SK-N-SH (cell line): ENCODE measurements around the gene SENP1.

Experiments
- CTCF ChIP-seq: fragments of 200-600 bp; sonication (generic); IDR thresholded peaks from 2 replicates; pipeline ENCODE4 v1.6.1; 2017; ENCODE audit warnings: antibody characterized with exemption, mild to moderate bottlenecking, moderate library complexity
- EP300 ChIP-seq, 2 experiments: IDR thresholded peaks; 2 replicates each; pipeline versions ENCODE4 v1.4.0 to v1.6.1; 2012; ENCODE audit warnings: borderline replicate concordance in 1 of 2, low read depth in 1 of 2, low read length in 1 of 2
- EZH2phosphoT487 ChIP-seq: fragments of 200-600 bp; sonication (generic); IDR thresholded peaks from 2 replicates; pipeline ENCODE4 v1.6.1; 2017; ENCODE audit warnings: low read depth, mixed run types, mild to moderate bottlenecking, antibody characterized with exemption, moderate library complexity, borderline replicate concordance
- GABPA ChIP-seq: IDR thresholded peaks from 2 replicates; pipeline ENCODE4 v1.4.0; 2012; ENCODE audit warnings: low read depth, mild to moderate bottlenecking
- JUND ChIP-seq: IDR thresholded peaks from 2 replicates; pipeline ENCODE4 v1.4.0; 2012
- MAX ChIP-seq: IDR thresholded peaks from 2 replicates; pipeline ENCODE4 v1.4.0; 2012; ENCODE audit warnings: low read depth
- POLR2AphosphoS5 ChIP-seq: IDR thresholded peaks from 2 replicates; pipeline ENCODE4 v1.6.1; 2012; ENCODE audit warnings: low read depth, low read length
- RAD21 ChIP-seq: IDR thresholded peaks from 2 replicates; pipeline ENCODE4 v1.6.1; 2012; ENCODE audit warnings: mild to moderate bottlenecking, low read length
- RCOR1 ChIP-seq: fragments of 150-350 bp; IDR thresholded peaks from 2 replicates; pipeline ENCODE4 v1.6.1; 2017; ENCODE audit warnings: antibody characterized with exemption, low read length
- SIN3A ChIP-seq: IDR thresholded peaks from 2 replicates; pipeline ENCODE4 v1.6.1; 2012; ENCODE audit warnings: low read depth, mild to moderate bottlenecking, low read length, moderate library complexity, borderline replicate concordance
- TAF1 ChIP-seq: IDR thresholded peaks from 2 replicates; pipeline ENCODE4 v1.6.1; 2012; ENCODE audit warnings: low read depth, mild to moderate bottlenecking, low read length, moderate library complexity, borderline replicate concordance
- TCF12 ChIP-seq: IDR thresholded peaks from 2 replicates; pipeline ENCODE4 v1.4.0; 2012

- TF ChIP-seq EP300 (IDR thresholded peaks at IDR 0.05; ENCODE audit: borderline replicate concordance in 1 of 2, low read depth in 1 of 2, low read length in 1 of 2): no peak
- no peak for TF ChIP-seq CTCF
- no peak for TF ChIP-seq TCF12
- TF ChIP-seq POLR2AphosphoS5: no peak
- TF ChIP-seq JUND: no peak
- no peak for TF ChIP-seq EZH2phosphoT487
- no peak for TF ChIP-seq TAF1
- no peak for TF ChIP-seq MAX
- TF ChIP-seq GABPA: no peak
- TF ChIP-seq SIN3A: no peak
- TF ChIP-seq RAD21: no peak
- no peak for TF ChIP-seq RCOR1
Observed at GRCh38 chr12:48009471-48009870, 96.4 kb downstream of the SENP1 start.
